Mesenchymal stem cell (in vitro differentiated cells and primary cell): ENCODE data around the gene KISS1R. TPM values are rescaled to one million over a fixed set of nuclear protein-coding genes. Genes with fewer than 3 reads are reported as not detected.
A peak's percentile ranks its signal among the peaks of the same experiment; 100 is the strongest.

Source experiments
- DNase-seq: peaks from one replicate; pipeline ENCODE4 v3.0.0-alpha.2; 2013
- H2AFZ ChIP-seq: one replicate; pipeline ENCODE4 v1.6.1; 2013; ENCODE audit warnings: low read depth, mild to moderate bottlenecking, control low read depth, inconsistent platforms, low read length, moderate library complexity
- H2AK5ac ChIP-seq: 2 replicates; pipeline ENCODE4 v1.6.1; 2013; ENCODE audit warnings: low read length, moderate library complexity, mild to moderate bottlenecking, inconsistent platforms; ENCODE audit not compliant: severe bottlenecking
- H2BK120ac ChIP-seq: one replicate; pipeline ENCODE4 v1.6.1; 2013; ENCODE audit warnings: low read depth, mild to moderate bottlenecking, inconsistent platforms, low read length, moderate library complexity
- H2BK12ac ChIP-seq, 2 experiments: one replicate each; pipeline ENCODE4 v1.6.1; 2013; ENCODE audit warnings: inconsistent platforms in 2 of 2, low read length in 2 of 2, mild to moderate bottlenecking in 2 of 2, moderate library complexity in 2 of 2, control low read depth in 1 of 2
- H2BK15ac ChIP-seq: one replicate; pipeline ENCODE4 v1.6.1; 2013; ENCODE audit warnings: mild to moderate bottlenecking, low read depth, inconsistent platforms; ENCODE audit not compliant: poor library complexity, severe bottlenecking
- H2BK5ac ChIP-seq: 2 replicates; pipeline ENCODE4 v1.6.1; 2013; ENCODE audit warnings: low read depth, mild to moderate bottlenecking, low read length, control low read depth, inconsistent platforms; ENCODE audit not compliant: poor library complexity, severe bottlenecking
- H3K14ac ChIP-seq, 2 experiments: one replicate each; pipeline ENCODE4 v1.6.1; 2013; ENCODE audit warnings: inconsistent platforms in 2 of 2, low read length in 2 of 2, control low read depth in 1 of 2, mild to moderate bottlenecking in 1 of 2, moderate library complexity in 1 of 2
- H3K18ac ChIP-seq, 2 experiments: one replicate each; pipeline ENCODE4 v1.6.1; 2013; ENCODE audit warnings: inconsistent platforms in 2 of 2, low read length in 2 of 2, control low read depth in 1 of 2, low read depth in 1 of 2, mild to moderate bottlenecking in 1 of 2
- H3K23ac ChIP-seq, 2 experiments: one replicate each; pipeline ENCODE4 v1.6.1; 2013; ENCODE audit warnings: inconsistent platforms in 2 of 2, low read length in 2 of 2, mild to moderate bottlenecking in 2 of 2, moderate library complexity in 2 of 2, control low read depth in 1 of 2
- H3K27ac ChIP-seq: 2 replicates; pipeline ENCODE4 v1.5.1; 2013; ENCODE audit warnings: mild to moderate bottlenecking, moderate library complexity, low read length, control low read depth, inconsistent platforms; ENCODE audit not compliant: poor library complexity, severe bottlenecking
- H3K27me3 ChIP-seq, 2 experiments: 2 replicates each; pipeline versions ENCODE4 v1.6.1 to v1.7.0; 2013; ENCODE audit warnings: low read length in 2 of 2, mild to moderate bottlenecking in 2 of 2, moderate library complexity in 2 of 2, control low read depth in 1 of 2, inconsistent platforms in 1 of 2; ENCODE audit not compliant: control insufficient read depth in 1 of 2, insufficient read depth in 1 of 2
- H3K36me3 ChIP-seq, 2 experiments: 2 replicates each; pipeline versions ENCODE4 v1.6.1 to v1.7.0; 2013; ENCODE audit warnings: low read length in 2 of 2, control low read depth in 1 of 2, inconsistent platforms in 1 of 2, low read depth in 1 of 2, mild to moderate bottlenecking in 1 of 2; ENCODE audit not compliant: insufficient read depth in 2 of 2, control insufficient read depth in 1 of 2
- H3K4ac ChIP-seq, 2 experiments: one replicate each; pipeline ENCODE4 v1.6.1; 2013; ENCODE audit warnings: inconsistent platforms in 2 of 2, low read length in 2 of 2, mild to moderate bottlenecking in 2 of 2, moderate library complexity in 2 of 2, control low read depth in 1 of 2, low read depth in 1 of 2
- H3K4me1 ChIP-seq: 2 replicates; pipeline ENCODE4 v1.6.1; 2013; ENCODE audit warnings: low read depth, low read length, control low read depth; ENCODE audit not compliant: control insufficient read depth, insufficient read depth
- H3K4me2 ChIP-seq: 2 replicates; pipeline ENCODE4 v1.6.1; 2013; ENCODE audit warnings: low read length, mild to moderate bottlenecking, inconsistent platforms; ENCODE audit not compliant: poor library complexity, severe bottlenecking
- H3K4me3 ChIP-seq, 2 experiments: 2 replicates each; pipeline versions ENCODE4 v1.5.1 to v1.7.0; 2013; ENCODE audit warnings: low read length in 2 of 2, mild to moderate bottlenecking in 2 of 2, control low read depth in 1 of 2, low read depth in 1 of 2; ENCODE audit not compliant: insufficient read depth in 1 of 2
- H3K79me1 ChIP-seq: replicated peaks from 2 replicates; pipeline ENCODE4 v1.6.1; 2013; ENCODE audit warnings: mild to moderate bottlenecking, control low read depth, low read length, inconsistent platforms; ENCODE audit not compliant: poor library complexity, severe bottlenecking
- H3K9ac ChIP-seq: 2 replicates; pipeline ENCODE4 v1.7.0; 2013; ENCODE audit warnings: mild to moderate bottlenecking, low read length, moderate library complexity
- H3K9me3 ChIP-seq: 2 replicates; pipeline ENCODE4 v1.7.0; 2013; ENCODE audit warnings: mild to moderate bottlenecking, low read length; ENCODE audit not compliant: control insufficient read depth
- H4K8ac ChIP-seq: one replicate; pipeline ENCODE4 v1.6.1; 2013; ENCODE audit warnings: inconsistent platforms, mild to moderate bottlenecking, low read length, moderate library complexity
- H4K91ac ChIP-seq: one replicate; pipeline ENCODE4 v1.6.1; 2013; ENCODE audit warnings: mild to moderate bottlenecking, low read length, inconsistent platforms
- WGBS: methylation state at CpG from one replicate; pipeline ENCODE4 v1.1.7; 2013; ENCODE audit warnings: mixed read lengths; 5-methylcytosine and 5-hydroxymethylcytosine counted together
- small RNA-seq: library from polyadenylated mRNA; stranded (forward); fragments of <200 nt; extraction: miRNeasy Mini kit (QIAGEN cat#:217004); gene quantifications from one replicate; pipeline ENCODE3, GENCODE V24; 2013; ENCODE audit warnings: low read depth

The KISS1R gene

DNA sequence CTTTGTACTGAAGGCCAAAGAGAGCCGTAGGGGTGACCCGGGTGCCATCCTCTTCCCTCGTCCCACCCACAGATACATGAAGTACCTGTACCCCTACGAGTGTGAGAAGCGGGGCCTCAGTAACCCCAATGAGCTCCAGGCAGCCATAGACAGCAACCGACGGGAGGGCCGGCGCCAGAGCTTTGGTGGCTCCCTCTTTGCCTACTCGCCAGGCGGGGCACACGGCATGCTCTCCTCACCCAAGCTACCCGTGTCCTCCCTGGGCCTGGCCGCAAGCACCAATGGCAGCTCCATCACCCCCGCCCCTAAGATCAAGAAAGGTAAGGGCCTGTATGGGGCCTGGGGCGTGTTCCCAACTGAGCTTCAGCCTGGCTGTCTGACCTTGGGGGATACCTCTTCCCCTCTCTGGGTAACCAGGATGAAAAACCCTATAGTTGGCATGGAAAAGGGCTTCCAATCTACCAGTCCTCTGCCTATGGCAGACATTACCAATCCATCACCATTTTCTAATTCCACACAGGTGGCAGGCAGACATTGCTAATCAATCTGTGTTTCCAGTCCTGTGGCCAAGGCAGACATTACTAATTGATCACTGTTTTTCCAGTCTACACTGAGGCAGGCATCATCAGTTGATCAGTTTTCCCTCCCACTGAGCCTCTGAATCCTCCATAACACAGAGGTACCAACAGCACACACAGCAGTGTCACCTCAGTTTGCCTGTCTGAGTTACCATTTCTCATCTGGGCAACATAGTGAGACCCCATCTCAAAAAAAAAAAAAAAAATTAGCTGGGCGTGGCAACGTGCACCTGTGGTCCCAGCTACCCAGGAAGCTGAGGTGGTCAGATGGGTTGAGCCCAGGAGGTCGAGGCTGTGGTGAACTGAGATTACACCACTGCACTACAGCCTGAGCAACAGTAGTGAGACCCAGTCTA, 47.9 kb downstream of the KISS1R start:
- H2BK12ac ChIP-seq: peak overlapping the region in 1 of 2 experiments; percentile 54
- H4K8ac ChIP-seq: no peak overlapping the region
- H3K9me3 ChIP-seq: no peaks in the 10 kb centered on the region
- peak overlapping the region; percentile 10 for H2BK5ac ChIP-seq
- no peak overlapping the region for H3K4me2 ChIP-seq
- DNase-seq: peak; percentile 20
- H3K4me1 ChIP-seq: peaks cover 43% of the 10 kb centered on the region
- H3K23ac ChIP-seq: no peak overlapping the region
- no peak overlapping the region for H3K4me3 ChIP-seq
- H2BK120ac ChIP-seq: no peak overlapping the region
- H2AFZ ChIP-seq: no peak overlapping the region
- no peaks in the 10 kb centered on the region for H3K27me3 ChIP-seq
- H2BK15ac ChIP-seq: no peak overlapping the region
- H4K91ac ChIP-seq: no peak overlapping the region
- peaks cover 26% of the 10 kb centered on the region for H3K79me1 ChIP-seq
- peak overlapping the region in 1 of 2 experiments; percentile 28 for H3K18ac ChIP-seq
- H2AK5ac ChIP-seq: no peak overlapping the region
- WGBS: 98% methylated on average over 19 of the region's 19 CpGs
- no peak overlapping the region for H3K9ac ChIP-seq
- no peak overlapping the region for H3K4ac ChIP-seq
- H3K36me3 ChIP-seq: peaks cover 64 to 90% of the 10 kb centered on the region in 2 experiments
- H3K14ac ChIP-seq: no peak overlapping the region
- no peak overlapping the region for H3K27ac ChIP-seq

DNA sequence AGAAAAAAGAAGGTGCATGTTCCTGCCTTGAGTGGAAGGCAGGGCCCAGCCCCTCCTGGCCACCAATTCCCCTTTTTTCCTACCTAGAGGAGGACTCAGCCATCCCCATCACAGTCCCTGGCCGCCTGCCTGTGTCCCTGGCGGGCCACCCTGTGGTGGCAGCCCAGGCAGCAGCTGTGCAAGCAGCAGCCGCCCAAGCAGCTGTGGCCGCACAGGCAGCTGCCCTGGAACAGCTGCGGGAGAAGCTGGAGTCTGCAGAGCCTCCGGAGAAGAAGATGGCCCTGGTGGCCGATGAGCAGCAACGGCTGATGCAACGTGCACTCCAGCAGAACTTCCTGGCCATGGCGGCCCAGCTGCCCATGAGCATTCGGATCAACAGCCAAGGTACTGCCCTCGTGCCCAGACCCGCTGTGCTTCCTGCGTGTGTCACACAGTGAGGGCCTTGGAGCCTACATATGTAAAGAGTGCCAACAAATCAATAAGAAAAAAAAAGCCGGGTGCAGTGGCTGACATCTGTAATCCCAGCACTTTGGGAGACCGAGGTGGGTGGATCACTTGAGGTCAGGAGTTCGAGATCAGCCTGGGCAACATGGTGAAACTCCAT, 49.5 kb downstream of the KISS1R start:
- Histone ChIP-seq H3K36me3 (peaks cover 70 to 90% of the 10 kb centered on the region in 2 experiments), H3K4me3 (no peak overlapping the region), H2BK120ac (no peak overlapping the region), H2AK5ac (no peak overlapping the region), H2BK5ac (no peak overlapping the region), H3K9me3 (peaks cover 8% of the 10 kb centered on the region), H3K4me2 (no peak overlapping the region), H3K9ac (no peak overlapping the region), H3K27me3 (no peaks in the 10 kb centered on the region), H3K18ac (no peak overlapping the region), H3K27ac (no peak overlapping the region), H3K23ac (no peak overlapping the region), H3K4ac (no peak overlapping the region), H4K91ac (no peak overlapping the region), H2BK12ac (no peak overlapping the region), H4K8ac (no peak overlapping the region), H3K4me1 (peaks cover 30% of the 10 kb centered on the region), H2AFZ (no peak overlapping the region), H3K79me1 (peaks cover 23% of the 10 kb centered on the region), H3K14ac (no peak overlapping the region), H2BK15ac (peak overlapping the region; percentile 62)
- 95% methylated on average over 16 of the region's 17 CpGs for WGBS
- DNase-seq: no peak

Small RNAs within 50 kb of the gene (small RNA-seq; reads per million reads assigned to genes)
- gene RNU6-9: not detected
